GM12878 (cell line): ENCODE measurements around the gene SEMA4A. TPM values are rescaled to one million over a fixed set of nuclear protein-coding genes. Genes with fewer than 3 reads are reported as not detected.

ENCODE experiments used
- ATF7 ChIP-seq: fragments of 450-650 bp; IDR thresholded peaks from 2 replicates; pipeline ENCODE4 v1.6.1; 2016; ENCODE audit warnings: low read depth, mild to moderate bottlenecking
- BMI1 ChIP-seq: fragments of 450-650 bp; IDR thresholded peaks from 2 replicates; pipeline ENCODE4 v1.6.1; 2016; ENCODE audit warnings: mild to moderate bottlenecking, moderate library complexity, borderline replicate concordance
- CBX5 ChIP-seq: sonication (generic); IDR thresholded peaks from 2 replicates; pipeline ENCODE4 v1.6.1; 2016; ENCODE audit warnings: low read depth, moderate library complexity, mild to moderate bottlenecking, inconsistent platforms
- CHD2 ChIP-seq: IDR thresholded peaks from 2 replicates; pipeline ENCODE4 v1.6.1; 2011; ENCODE audit warnings: low read depth, low read length, improper control_type of control experiment, borderline replicate concordance
- CREM ChIP-seq: IDR thresholded peaks from 2 replicates; pipeline ENCODE4 v1.6.1; 2014; ENCODE audit warnings: antibody characterized with exemption, low read depth
- EP300 ChIP-seq, 2 experiments: fragments of 150-350 bp in 1 of 2; IDR thresholded peaks; 2 replicates each; pipeline ENCODE4 v1.6.1; 2011 to 2012; ENCODE audit warnings: low read depth in 2 of 2, low read length in 2 of 2, borderline replicate concordance in 1 of 2, improper control_type of control experiment in 1 of 2, inconsistent platforms in 1 of 2; ENCODE audit not compliant: control insufficient read depth in 1 of 2
- FOXK2 ChIP-seq: fragments of 450-650 bp; IDR thresholded peaks from 2 replicates; pipeline ENCODE4 v1.6.1; 2017; ENCODE audit warnings: mild to moderate bottlenecking, moderate library complexity
- FOXM1 ChIP-seq: IDR thresholded peaks from 2 replicates; pipeline ENCODE4 v1.6.1; 2012; ENCODE audit warnings: low read depth, mild to moderate bottlenecking, inconsistent platforms, low read length, moderate library complexity
- GATAD2B ChIP-seq: fragments of 450-650 bp; conservative IDR thresholded peaks from 2 replicates; pipeline ENCODE4 v1.6.1; 2017; ENCODE audit warnings: low read depth, mild to moderate bottlenecking, moderate library complexity
- HCFC1 ChIP-seq: fragments of 150-350 bp; IDR thresholded peaks from 2 replicates; pipeline ENCODE4 v1.6.1; 2014; ENCODE audit warnings: low read length
- IKZF1 ChIP-seq: fragments of 450-650 bp; conservative IDR thresholded peaks from 2 replicates; pipeline ENCODE4 v1.6.1; 2017; ENCODE audit warnings: antibody characterized with exemption, mild to moderate bottlenecking
- IKZF2 ChIP-seq, 2 experiments: fragments of 450-650 bp; IDR thresholded peaks; 2 replicates each; pipeline ENCODE4 v1.6.1; 2017; ENCODE audit warnings: mild to moderate bottlenecking in 2 of 2, moderate library complexity in 2 of 2
- KLF5 ChIP-seq: fragments of 450-650 bp; IDR thresholded peaks from 2 replicates; pipeline ENCODE4 v1.6.1; 2014; ENCODE audit warnings: mild to moderate bottlenecking; ENCODE audit not compliant: partially characterized antibody
- MLLT1 ChIP-seq: fragments of 450-650 bp; IDR thresholded peaks from 2 replicates; pipeline ENCODE4 v1.6.1; 2016; ENCODE audit warnings: mild to moderate bottlenecking
- MTA2 ChIP-seq: fragments of 450-650 bp; IDR thresholded peaks from 2 replicates; pipeline ENCODE4 v1.6.1; 2016; ENCODE audit warnings: low read depth, mild to moderate bottlenecking, moderate library complexity
- NR2F1 ChIP-seq: fragments of 450-650 bp; conservative IDR thresholded peaks from 2 replicates; pipeline ENCODE4 v1.6.1; 2017; ENCODE audit warnings: mild to moderate bottlenecking
- PAX5 ChIP-seq: IDR thresholded peaks from 2 replicates; pipeline ENCODE4 v1.6.1; 2011; ENCODE audit warnings: low read depth, low read length, borderline replicate concordance
- POLR2AphosphoS5 ChIP-seq: IDR thresholded peaks from 2 replicates; pipeline ENCODE4 v1.6.1; 2011; ENCODE audit warnings: mild to moderate bottlenecking, low read length, inconsistent platforms
- POU2F2 ChIP-seq: IDR thresholded peaks from 3 replicates; pipeline ENCODE4 v1.6.1; 2011; ENCODE audit warnings: low read depth, mild to moderate bottlenecking, low read length, borderline replicate concordance
- SPI1 ChIP-seq: IDR thresholded peaks from 2 replicates; pipeline ENCODE4 v1.6.1; 2011; ENCODE audit warnings: low read depth, mild to moderate bottlenecking, low read length, moderate library complexity, borderline replicate concordance; ENCODE audit not compliant: insufficient read depth
- polyA plus RNA-seq, 11 experiments: library from polyadenylated mRNA; depleted of rRNA in 4 of 11; unstranded in 6 of 11; stranded (reverse) in 5 of 11; fragments of >200 nt; fragmentation: Nextera tagmentation in 4 of 11; fragmentation: Illumina TruSeq in 1 of 11; extraction: Ambion mirVana in 4 of 11; extraction: Trizol in 1 of 11; gene quantifications; 1 replicate in 1 of 11; 2 replicates in 10 of 11; pipeline versions ENCODE4 v1.2.1 to v1.2.3, GENCODE V29; 2011 to 2016; ENCODE audit warnings: inconsistent platforms in 2 of 11, missing spikeins in 2 of 11, low read depth in 1 of 11
- total RNA-seq, 4 experiments: library from RNA; depleted of rRNA in 3 of 4; stranded (reverse); fragments of >200 nt in 3 of 4; fragmentation: Illumina TruSeq in 1 of 4; extraction: Trizol in 1 of 4; gene quantifications; 2 replicates each; pipeline versions ENCODE4 v1.2.1 to v1.2.3, GENCODE V29; 2013 to 2021
- TF ChIP-seq, protein P1 (sequence below): fragments of 450-650 bp; IDR thresholded peaks from 2 replicates; pipeline ENCODE4 v1.6.1; 2018; ENCODE audit warnings: mild to moderate bottlenecking, low read depth, moderate library complexity; ENCODE audit not compliant: partially characterized antibody
- TF ChIP-seq, protein P2 (sequence below): fragments of 450-650 bp; IDR thresholded peaks from 2 replicates; pipeline ENCODE4 v1.6.1; 2017; ENCODE audit warnings: antibody characterized with exemption, mild to moderate bottlenecking, moderate library complexity

The SEMA4A gene
- total and polyA plus RNA-seq, 10 of the 15 experiments (the other 5 are each of a cell fraction or from before 2014, with no cell fraction given) = 2.6 to 64.2 (median 32.8) TPM

GRCh38 chr1:156149374-156150332 lies 3.7 kb upstream of the SEMA4A start (continued):
- TF ChIP-seq, protein P1, sequence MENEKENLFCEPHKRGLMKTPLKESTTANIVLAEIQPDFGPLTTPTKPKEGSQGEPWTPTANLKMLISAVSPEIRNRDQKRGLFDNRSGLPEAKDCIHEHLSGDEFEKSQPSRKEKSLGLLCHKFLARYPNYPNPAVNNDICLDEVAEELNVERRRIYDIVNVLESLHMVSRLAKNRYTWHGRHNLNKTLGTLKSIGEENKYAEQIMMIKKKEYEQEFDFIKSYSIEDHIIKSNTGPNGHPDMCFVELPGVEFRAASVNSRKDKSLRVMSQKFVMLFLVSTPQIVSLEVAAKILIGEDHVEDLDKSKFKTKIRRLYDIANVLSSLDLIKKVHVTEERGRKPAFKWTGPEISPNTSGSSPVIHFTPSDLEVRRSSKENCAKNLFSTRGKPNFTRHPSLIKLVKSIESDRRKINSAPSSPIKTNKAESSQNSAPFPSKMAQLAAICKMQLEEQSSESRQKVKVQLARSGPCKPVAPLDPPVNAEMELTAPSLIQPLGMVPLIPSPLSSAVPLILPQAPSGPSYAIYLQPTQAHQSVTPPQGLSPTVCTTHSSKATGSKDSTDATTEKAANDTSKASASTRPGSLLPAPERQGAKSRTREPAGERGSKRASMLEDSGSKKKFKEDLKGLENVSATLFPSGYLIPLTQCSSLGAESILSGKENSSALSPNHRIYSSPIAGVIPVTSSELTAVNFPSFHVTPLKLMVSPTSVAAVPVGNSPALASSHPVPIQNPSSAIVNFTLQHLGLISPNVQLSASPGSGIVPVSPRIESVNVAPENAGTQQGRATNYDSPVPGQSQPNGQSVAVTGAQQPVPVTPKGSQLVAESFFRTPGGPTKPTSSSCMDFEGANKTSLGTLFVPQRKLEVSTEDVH = no peak
- TF ChIP-seq PAX5 (peak; percentile 48; the same call in 1 of the 2 replicates), CHD2 (no peak), FOXM1 (no peak), POLR2AphosphoS5 (peak; percentile 65; the same call in 1 of the 2 replicates), BMI1 (peak; percentile 77; the same call in 1 of the 2 replicates), MTA2 (0 out of 2 replicates have a peak, but pooled peaks have one; percentile 40), EP300 (IDR thresholded peaks at IDR 0.05; ENCODE audit: borderline replicate concordance in 1 of 2, control insufficient read depth in 1 of 2, low read depth in 2 of 2, low read length in 2 of 2) (peak; percentile 30 to 64; a peak in 1 of 4 replicates), HCFC1 (0 out of 2 replicates have a peak, but pooled peaks have one; percentile 18), IKZF1 (peak; percentile 75), POU2F2 (peak; percentile 99), FOXK2 (peak; percentile 89; the same call in 1 of the 2 replicates), CBX5 (no peak), KLF5 (peak; percentile 95), MLLT1 (peak; percentile 76), CREM (peak; percentile 47; the same call in 1 of the 2 replicates), GATAD2B (peak; percentile 62), ATF7 (peak; percentile 89), IKZF2 (IDR thresholded peaks at IDR 0.05) (peak; percentile 63 to 68; a peak in 2 of 4 replicates), NR2F1 (peak; percentile 73), SPI1 (peak; percentile 38; the same call in 1 of the 2 replicates)
- TF ChIP-seq, protein P2, sequence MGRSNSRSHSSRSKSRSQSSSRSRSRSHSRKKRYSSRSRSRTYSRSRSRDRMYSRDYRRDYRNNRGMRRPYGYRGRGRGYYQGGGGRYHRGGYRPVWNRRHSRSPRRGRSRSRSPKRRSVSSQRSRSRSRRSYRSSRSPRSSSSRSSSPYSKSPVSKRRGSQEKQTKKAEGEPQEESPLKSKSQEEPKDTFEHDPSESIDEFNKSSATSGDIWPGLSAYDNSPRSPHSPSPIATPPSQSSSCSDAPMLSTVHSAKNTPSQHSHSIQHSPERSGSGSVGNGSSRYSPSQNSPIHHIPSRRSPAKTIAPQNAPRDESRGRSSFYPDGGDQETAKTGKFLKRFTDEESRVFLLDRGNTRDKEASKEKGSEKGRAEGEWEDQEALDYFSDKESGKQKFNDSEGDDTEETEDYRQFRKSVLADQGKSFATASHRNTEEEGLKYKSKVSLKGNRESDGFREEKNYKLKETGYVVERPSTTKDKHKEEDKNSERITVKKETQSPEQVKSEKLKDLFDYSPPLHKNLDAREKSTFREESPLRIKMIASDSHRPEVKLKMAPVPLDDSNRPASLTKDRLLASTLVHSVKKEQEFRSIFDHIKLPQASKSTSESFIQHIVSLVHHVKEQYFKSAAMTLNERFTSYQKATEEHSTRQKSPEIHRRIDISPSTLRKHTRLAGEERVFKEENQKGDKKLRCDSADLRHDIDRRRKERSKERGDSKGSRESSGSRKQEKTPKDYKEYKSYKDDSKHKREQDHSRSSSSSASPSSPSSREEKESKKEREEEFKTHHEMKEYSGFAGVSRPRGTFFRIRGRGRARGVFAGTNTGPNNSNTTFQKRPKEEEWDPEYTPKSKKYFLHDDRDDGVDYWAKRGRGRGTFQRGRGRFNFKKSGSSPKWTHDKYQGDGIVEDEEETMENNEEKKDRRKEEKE = 0 out of 2 replicates have a peak, but pooled peaks have one; percentile 71
